ENCODE data around the gene MICALL2.

GRCh38 chr7:1388021-1388702 is 71.1 kb downstream of the MICALL2 start:
- TF ChIP-seq CTCF (IDR thresholded peaks at IDR 0.05): no peak
- no peak for TF ChIP-seq POLR2A (IDR thresholded peaks at IDR 0.05)

Data from uterus (tissue), 2 donors.